ENCODE measurements around the gene IGSF3. TPM values are rescaled to one million over a fixed set of nuclear protein-coding genes. Genes with fewer than 3 reads are reported as not detected.

IGSF3 gene
- total RNA-seq, 6 experiments from 2014 or later: 0.42 to 4.9 (median 1.8) TPM

- Histone ChIP-seq H3K27ac (no peak overlapping the region), H3K4me3 (no peak overlapping the region), H3K4me1 (no peaks in the 10 kb centered on the region), H3K27me3 (no peaks in the 10 kb centered on the region), H3K9me3 (no peaks in the 10 kb centered on the region), H3K36me3 (no peaks in the 10 kb centered on the region)
- intact Hi-C loops (cut with DNase I): no loop called here
- DNase-seq (no peak), ATAC-seq (no peak)
- TF ChIP-seq POLR2A (IDR thresholded peaks at IDR 0.05): no peak
- TF ChIP-seq, protein P1, sequence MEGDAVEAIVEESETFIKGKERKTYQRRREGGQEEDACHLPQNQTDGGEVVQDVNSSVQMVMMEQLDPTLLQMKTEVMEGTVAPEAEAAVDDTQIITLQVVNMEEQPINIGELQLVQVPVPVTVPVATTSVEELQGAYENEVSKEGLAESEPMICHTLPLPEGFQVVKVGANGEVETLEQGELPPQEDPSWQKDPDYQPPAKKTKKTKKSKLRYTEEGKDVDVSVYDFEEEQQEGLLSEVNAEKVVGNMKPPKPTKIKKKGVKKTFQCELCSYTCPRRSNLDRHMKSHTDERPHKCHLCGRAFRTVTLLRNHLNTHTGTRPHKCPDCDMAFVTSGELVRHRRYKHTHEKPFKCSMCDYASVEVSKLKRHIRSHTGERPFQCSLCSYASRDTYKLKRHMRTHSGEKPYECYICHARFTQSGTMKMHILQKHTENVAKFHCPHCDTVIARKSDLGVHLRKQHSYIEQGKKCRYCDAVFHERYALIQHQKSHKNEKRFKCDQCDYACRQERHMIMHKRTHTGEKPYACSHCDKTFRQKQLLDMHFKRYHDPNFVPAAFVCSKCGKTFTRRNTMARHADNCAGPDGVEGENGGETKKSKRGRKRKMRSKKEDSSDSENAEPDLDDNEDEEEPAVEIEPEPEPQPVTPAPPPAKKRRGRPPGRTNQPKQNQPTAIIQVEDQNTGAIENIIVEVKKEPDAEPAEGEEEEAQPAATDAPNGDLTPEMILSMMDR (IDR thresholded peaks at IDR 0.05): no peak
- WGBS (ENCODE audit: insufficient coverage, low coverage, low lambda C conversion rate, missing lambda C conversion rate): 78% methylated on average over 2 of the region's 2 CpGs
These were observed 30.7 kb upstream of the IGSF3 start for GRCh38 chr1:116698244-116698595.

- intact Hi-C loops (cut with DNase I): no loop called here
- H3K4me3 ChIP-seq: no peak overlapping the region
- no peaks in the 10 kb centered on the region for H3K9me3 ChIP-seq
- H3K36me3 ChIP-seq: no peaks in the 10 kb centered on the region
- ATAC-seq: no peak
- H3K27me3 ChIP-seq: no peaks in the 10 kb centered on the region
- DNase-seq: no peak
- TF ChIP-seq POLR2A (IDR thresholded peaks at IDR 0.05): no peak
- TF ChIP-seq, protein P1 (IDR thresholded peaks at IDR 0.05): no peak
- H3K27ac ChIP-seq: no peak overlapping the region
- H3K4me1 ChIP-seq: no peaks in the 10 kb centered on the region
- 100% methylated on average over 2 of the region's 4 CpGs for WGBS (ENCODE audit: insufficient coverage, low coverage, low lambda C conversion rate, missing lambda C conversion rate)
These were observed 30.2 kb upstream of the IGSF3 start for GRCh38 chr1:116697548-116698243.

DNA sequence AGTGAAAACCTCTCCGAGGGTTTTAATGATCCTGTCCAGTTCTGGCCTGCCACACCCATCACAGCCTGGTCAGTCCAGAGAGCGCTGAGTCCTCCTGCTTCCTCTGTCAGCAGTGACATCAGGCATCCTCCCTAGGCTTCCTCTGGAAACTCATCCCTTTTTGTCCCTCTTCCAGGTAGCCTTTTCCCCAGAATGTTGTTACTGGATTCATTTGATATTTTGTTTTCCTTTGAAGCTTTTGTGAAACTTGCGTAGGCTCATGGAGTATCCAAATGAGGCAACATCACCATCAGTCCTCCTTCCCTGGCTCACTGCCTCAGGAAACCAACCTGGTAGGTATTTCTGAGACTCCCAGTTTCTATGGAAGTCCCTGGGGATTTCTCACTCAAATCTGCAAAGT is 27.0 kb upstream of the IGSF3 start:
- no peak for DNase-seq
- intact Hi-C loops (cut with DNase I): no loop called here
- no peak for ATAC-seq

DNA sequence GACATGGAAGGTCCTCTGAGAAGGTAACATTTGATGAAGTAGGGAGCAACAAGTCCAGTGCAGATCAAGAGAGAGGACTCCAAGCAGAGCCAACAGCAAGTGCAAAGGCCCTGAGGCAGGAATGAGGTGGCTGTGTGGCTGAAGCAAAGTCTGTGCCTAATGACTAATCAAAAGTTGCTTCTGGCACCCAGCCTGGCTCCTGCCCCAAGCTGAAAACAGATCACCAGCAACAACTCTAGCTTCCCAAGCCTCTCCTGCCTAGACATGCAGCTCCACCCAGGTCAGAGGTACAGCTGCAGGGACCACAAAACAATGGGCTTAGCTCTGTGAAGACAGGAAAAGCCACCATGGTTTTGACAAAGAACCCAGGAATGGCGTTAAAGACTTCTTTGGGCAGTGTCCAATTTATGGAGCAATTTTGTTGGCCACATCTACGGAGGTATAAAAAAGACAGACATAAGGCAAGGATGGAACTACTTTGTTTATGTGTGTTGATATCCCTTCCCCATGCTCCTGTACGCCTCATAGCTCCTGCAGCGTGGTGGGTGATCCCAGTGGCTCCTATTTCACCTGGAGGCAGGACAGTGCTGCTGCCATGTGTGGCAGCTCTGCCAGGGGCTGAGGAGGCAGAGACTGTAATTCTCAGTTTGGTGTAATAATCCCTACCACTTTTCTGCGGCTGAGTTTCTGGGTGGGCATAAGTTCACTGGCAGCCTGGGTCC is 26.4 kb upstream of the IGSF3 start:
- intact Hi-C loops (cut with DNase I): no loop called here
- WGBS (ENCODE audit: insufficient coverage, low coverage, low lambda C conversion rate, missing lambda C conversion rate): 69% methylated on average over 4 of the region's 5 CpGs

More for the DNA sequence above, 27.0 kb upstream of the IGSF3 start:
- no peaks in the 10 kb centered on the region for H3K4me1 ChIP-seq
- no peak overlapping the region for H3K4me3 ChIP-seq
- 83% methylated on average over 1 of the region's 3 CpGs for WGBS (ENCODE audit: insufficient coverage, low coverage, low lambda C conversion rate, missing lambda C conversion rate)
- H3K36me3 ChIP-seq: no peaks in the 10 kb centered on the region
- no peaks in the 10 kb centered on the region for H3K9me3 ChIP-seq
- H3K27ac ChIP-seq: no peak overlapping the region
- TF ChIP-seq, protein P1 (IDR thresholded peaks at IDR 0.05): no peak
- no peak for TF ChIP-seq POLR2A (IDR thresholded peaks at IDR 0.05)
- H3K27me3 ChIP-seq: no peaks in the 10 kb centered on the region

More for the DNA sequence above, 26.4 kb upstream of the IGSF3 start:
- ATAC-seq: no peak
- no peak overlapping the region for H3K4me3 ChIP-seq
- H3K27ac ChIP-seq: no peak overlapping the region
- no peaks in the 10 kb centered on the region for H3K9me3 ChIP-seq
- no peaks in the 10 kb centered on the region for H3K4me1 ChIP-seq
- no peak for DNase-seq
- TF ChIP-seq, protein P1 (IDR thresholded peaks at IDR 0.05): no peak
- TF ChIP-seq POLR2A (IDR thresholded peaks at IDR 0.05): no peak
- no peaks in the 10 kb centered on the region for H3K27me3 ChIP-seq
- H3K36me3 ChIP-seq: no peaks in the 10 kb centered on the region
